DOHH2 (cell line): ENCODE results near the gene IRS1.

Source experiments
- H3F3A ChIP-seq: fragments of 200-600 bp; sonication (generic), shearing (Covaris generic); 2 replicates; pipeline ENCODE4 v1.6.0; 2016; ENCODE audit warnings: antibody characterized with exemption, mild to moderate bottlenecking; ENCODE audit not compliant: control insufficient read depth, insufficient read depth
- H3K27ac ChIP-seq: fragments of 200-600 bp; sonication (generic); 2 replicates; pipeline ENCODE4 v1.5.1; 2014; ENCODE audit warnings: low read depth, mild to moderate bottlenecking, low read length, moderate library complexity
- H3K27me3 ChIP-seq: fragments of 200-600 bp; sonication (generic); 2 replicates; pipeline ENCODE4 v1.6.1; 2014; ENCODE audit warnings: mild to moderate bottlenecking, low read length, mixed read lengths; ENCODE audit not compliant: control insufficient read depth
- H3K36me3 ChIP-seq: fragments of 200-600 bp; sonication (generic); 2 replicates; pipeline ENCODE4 v1.6.1; 2014; ENCODE audit warnings: mild to moderate bottlenecking, low read length, moderate library complexity, mixed read lengths; ENCODE audit not compliant: control insufficient read depth
- H3K4me1 ChIP-seq: fragments of 200-600 bp; sonication (generic); 2 replicates; pipeline ENCODE4 v1.6.1; 2014; ENCODE audit warnings: mild to moderate bottlenecking, low read length, mixed read lengths; ENCODE audit not compliant: control insufficient read depth
- H3K4me2 ChIP-seq: fragments of 200-600 bp; sonication (generic); 2 replicates; pipeline ENCODE4 v1.6.0; 2014; ENCODE audit warnings: mild to moderate bottlenecking, low read length, moderate library complexity
- H3K4me3 ChIP-seq: fragments of 200-600 bp; sonication (generic); 2 replicates; pipeline ENCODE4 v1.5.1; 2014; ENCODE audit warnings: mild to moderate bottlenecking, low read length, mixed read lengths
- H3K79me2 ChIP-seq: fragments of 200-600 bp; sonication (generic); 2 replicates; pipeline ENCODE4 v1.6.1; 2014; ENCODE audit warnings: mild to moderate bottlenecking, low read length, mixed read lengths; ENCODE audit not compliant: control insufficient read depth
- H3K9me2 ChIP-seq: fragments of 200-600 bp; sonication (generic); replicated peaks from 2 replicates; pipeline ENCODE4 v1.6.1; 2014; ENCODE audit warnings: mild to moderate bottlenecking, low read length, mixed read lengths; ENCODE audit not compliant: control insufficient read depth
- H3K9me3 ChIP-seq: fragments of 200-600 bp; sonication (generic); 2 replicates; pipeline ENCODE4 v1.6.1; 2014; ENCODE audit warnings: antibody characterized with exemption, low read length, mixed read lengths; ENCODE audit not compliant: control insufficient read depth, insufficient read depth
- H4K20me1 ChIP-seq: fragments of 200-600 bp; sonication (generic); 2 replicates; pipeline ENCODE4 v1.6.0; 2014; ENCODE audit warnings: low read depth, mild to moderate bottlenecking, antibody characterized with exemption, low read length, moderate library complexity; ENCODE audit not compliant: control insufficient read depth, insufficient read depth
- EZH2phosphoT487 ChIP-seq: fragments of 200-600 bp; sonication (generic); IDR thresholded peaks from 2 replicates; pipeline ENCODE4 v1.6.1; 2017; ENCODE audit warnings: borderline replicate concordance, mild to moderate bottlenecking, antibody characterized with exemption, low read length, moderate library complexity, mixed read lengths
- TF ChIP-seq, protein P1 (sequence below): fragments of 200-600 bp; sonication (generic); IDR thresholded peaks from one replicate; pipeline ENCODE4 v1.5.1; 2014; ENCODE audit warnings: antibody characterized with exemption, mild to moderate bottlenecking, low read depth, low read length; ENCODE audit not compliant: poor library complexity, severe bottlenecking

IRS1 gene

DNA sequence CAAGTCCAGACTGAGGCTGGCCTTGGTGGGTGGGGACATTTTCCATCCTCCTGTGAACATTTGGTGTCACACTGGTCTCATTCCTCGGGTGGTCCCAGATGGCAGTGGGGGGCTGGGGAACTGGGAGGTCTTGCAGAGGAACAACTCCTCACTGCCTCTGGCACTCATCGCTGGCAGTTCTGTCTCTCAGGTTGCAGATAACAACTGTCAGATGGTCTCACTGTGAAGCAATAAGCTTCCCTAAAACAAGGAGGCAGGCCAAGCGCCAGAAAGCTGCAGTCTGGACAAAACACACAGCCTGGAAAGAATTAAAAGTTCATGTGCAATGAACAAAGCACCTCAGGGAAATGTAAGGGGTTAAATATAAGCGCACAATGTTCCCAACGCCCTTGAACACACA, 78.1 kb downstream of the IRS1 start:
- H3K4me2 ChIP-seq: no peak overlapping the region
- H3K27me3 ChIP-seq: 0 out of 2 replicates have a peak, but pooled peaks cover 3% of the 10 kb centered on the region
- H3K4me1 ChIP-seq: no peaks in the 10 kb centered on the region
- no peak overlapping the region for H3K4me3 ChIP-seq
- H4K20me1 ChIP-seq: no peaks in the 10 kb centered on the region
- no peak overlapping the region for H3K27ac ChIP-seq
- no peaks in the 10 kb centered on the region for H3K79me2 ChIP-seq
- H3K9me2 ChIP-seq: no peaks in the 10 kb centered on the region
- no peaks in the 10 kb centered on the region for H3K9me3 ChIP-seq
- no peaks in the 10 kb centered on the region for H3F3A ChIP-seq
- TF ChIP-seq, protein P1, sequence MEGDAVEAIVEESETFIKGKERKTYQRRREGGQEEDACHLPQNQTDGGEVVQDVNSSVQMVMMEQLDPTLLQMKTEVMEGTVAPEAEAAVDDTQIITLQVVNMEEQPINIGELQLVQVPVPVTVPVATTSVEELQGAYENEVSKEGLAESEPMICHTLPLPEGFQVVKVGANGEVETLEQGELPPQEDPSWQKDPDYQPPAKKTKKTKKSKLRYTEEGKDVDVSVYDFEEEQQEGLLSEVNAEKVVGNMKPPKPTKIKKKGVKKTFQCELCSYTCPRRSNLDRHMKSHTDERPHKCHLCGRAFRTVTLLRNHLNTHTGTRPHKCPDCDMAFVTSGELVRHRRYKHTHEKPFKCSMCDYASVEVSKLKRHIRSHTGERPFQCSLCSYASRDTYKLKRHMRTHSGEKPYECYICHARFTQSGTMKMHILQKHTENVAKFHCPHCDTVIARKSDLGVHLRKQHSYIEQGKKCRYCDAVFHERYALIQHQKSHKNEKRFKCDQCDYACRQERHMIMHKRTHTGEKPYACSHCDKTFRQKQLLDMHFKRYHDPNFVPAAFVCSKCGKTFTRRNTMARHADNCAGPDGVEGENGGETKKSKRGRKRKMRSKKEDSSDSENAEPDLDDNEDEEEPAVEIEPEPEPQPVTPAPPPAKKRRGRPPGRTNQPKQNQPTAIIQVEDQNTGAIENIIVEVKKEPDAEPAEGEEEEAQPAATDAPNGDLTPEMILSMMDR: no peak
- no peak for TF ChIP-seq EZH2phosphoT487
- no peaks in the 10 kb centered on the region for H3K36me3 ChIP-seq

DNA sequence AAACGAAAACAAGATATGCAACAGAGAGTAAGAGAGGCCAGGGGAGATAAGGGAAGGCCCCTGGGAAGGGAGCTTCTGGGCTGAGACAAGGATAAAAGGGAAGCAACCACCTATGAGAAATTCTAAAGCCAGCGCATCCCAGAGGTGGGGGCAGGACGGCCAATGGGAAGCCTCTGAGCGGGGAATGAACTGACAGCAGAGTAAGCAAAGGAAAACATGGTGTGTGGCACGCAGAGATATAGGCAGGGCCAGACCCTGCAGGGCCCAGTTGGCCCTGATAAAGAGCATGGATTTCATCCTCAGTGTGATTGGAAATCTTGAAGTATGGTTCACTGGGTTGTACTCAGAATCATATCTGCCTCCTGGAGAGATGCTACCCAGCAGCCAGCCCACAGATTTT, 78.7 kb downstream of the IRS1 start:
- Histone ChIP-seq H3K4me3 (no peak overlapping the region), H3K36me3 (no peaks in the 10 kb centered on the region)

DNA sequence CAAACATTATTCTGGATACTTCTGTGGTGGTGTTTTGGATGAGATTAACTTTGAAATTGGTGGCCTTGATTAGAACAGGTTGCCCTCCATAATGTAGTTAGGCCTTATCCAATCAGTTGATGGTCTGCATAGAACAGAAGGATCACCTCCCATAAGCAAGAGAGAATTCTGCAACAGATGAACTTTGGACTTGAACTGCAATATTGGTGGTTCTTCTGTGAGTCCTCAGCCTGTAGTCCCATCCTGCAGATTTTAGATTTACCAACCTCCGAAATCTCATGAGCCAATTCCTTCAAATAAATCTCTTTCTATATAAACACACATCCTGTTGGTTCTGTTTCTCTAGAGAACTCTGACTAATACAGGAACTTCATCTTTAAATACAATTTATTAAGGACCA, 81.9 kb downstream of the IRS1 start:
- Histone ChIP-seq H3K27ac (no peak overlapping the region), H3F3A (no peaks in the 10 kb centered on the region), H3K9me3 (no peaks in the 10 kb centered on the region), H3K79me2 (no peaks in the 10 kb centered on the region), H3K4me1 (no peaks in the 10 kb centered on the region), H3K9me2 (no peaks in the 10 kb centered on the region), H4K20me1 (no peaks in the 10 kb centered on the region), H3K4me3 (no peak overlapping the region), H3K27me3 (no peaks in the 10 kb centered on the region), H3K4me2 (no peak overlapping the region), H3K36me3 (no peaks in the 10 kb centered on the region)
- TF ChIP-seq EZH2phosphoT487: no peak
- TF ChIP-seq, protein P1: no peak

More for the DNA sequence above, 78.7 kb downstream of the IRS1 start:
- Histone ChIP-seq H4K20me1 (no peaks in the 10 kb centered on the region), H3K4me1 (no peaks in the 10 kb centered on the region), H3K27me3 (0 out of 2 replicates have a peak, but pooled peaks cover 3% of the 10 kb centered on the region), H3F3A (no peaks in the 10 kb centered on the region), H3K79me2 (no peaks in the 10 kb centered on the region), H3K27ac (no peak overlapping the region), H3K9me2 (no peaks in the 10 kb centered on the region), H3K9me3 (no peaks in the 10 kb centered on the region), H3K4me2 (no peak overlapping the region)
- TF ChIP-seq, protein P1: no peak
- no peak for TF ChIP-seq EZH2phosphoT487
